MM.1S (cell line): ENCODE measurements around the gene C10orf95.

Experiments
- DNase-seq: peaks from one replicate; pipeline ENCODE4 v3.0.0-alpha.2; 2015
- H2AFZ ChIP-seq: fragments of 300-600 bp; sonication (generic); 2 replicates; pipeline ENCODE4 v1.6.0; 2016; ENCODE audit warnings: antibody characterized with exemption, low read length
- H3F3A ChIP-seq: fragments of 300-600 bp; sonication (generic); 2 replicates; pipeline ENCODE4 v1.6.1; 2016; ENCODE audit warnings: mild to moderate bottlenecking, antibody characterized with exemption, low read length, moderate library complexity, mixed read lengths; ENCODE audit not compliant: insufficient read depth
- H3K27ac ChIP-seq: fragments of 300-600 bp; sonication (generic); 2 replicates; pipeline ENCODE4 v1.5.1; 2016; ENCODE audit warnings: mild to moderate bottlenecking, low read length
- H3K27me3 ChIP-seq: fragments of 300-600 bp; sonication (generic); replicated peaks from 2 replicates; pipeline ENCODE4 v1.6.0; 2016; ENCODE audit warnings: low read length; ENCODE audit not compliant: insufficient read depth
- H3K36me3 ChIP-seq: fragments of 300-600 bp; sonication (generic); replicated peaks from 2 replicates; pipeline ENCODE4 v1.6.1; 2016; ENCODE audit warnings: mild to moderate bottlenecking, low read length, mixed read lengths; ENCODE audit not compliant: insufficient read depth
- H3K4me1 ChIP-seq: fragments of 300-600 bp; sonication (generic); 2 replicates; pipeline ENCODE4 v1.6.1; 2016; ENCODE audit warnings: low read length, mixed read lengths
- H3K4me2 ChIP-seq: fragments of 300-600 bp; sonication (generic); 2 replicates; pipeline ENCODE4 v1.6.0; 2016; ENCODE audit warnings: low read depth, low read length
- H3K4me3 ChIP-seq: fragments of 300-600 bp; sonication (generic); 2 replicates; pipeline ENCODE4 v1.5.1; 2016; ENCODE audit warnings: low read length, mixed read lengths
- H3K79me2 ChIP-seq: fragments of 300-600 bp; sonication (generic); 2 replicates; pipeline ENCODE4 v1.6.1; 2016; ENCODE audit warnings: mixed run types, low read length, mixed read lengths
- H3K9ac ChIP-seq: fragments of 300-600 bp; sonication (generic); 2 replicates; pipeline ENCODE4 v1.6.1; 2016; ENCODE audit warnings: low read length, mixed read lengths
- H3K9me2 ChIP-seq: fragments of 300-600 bp; sonication (generic); replicated peaks from 2 replicates; pipeline ENCODE4 v1.6.1; 2016; ENCODE audit warnings: mild to moderate bottlenecking, low read length, mixed read lengths; ENCODE audit not compliant: insufficient read depth
- H3K9me3 ChIP-seq: fragments of 300-600 bp; sonication (generic); replicated peaks from 2 replicates; pipeline ENCODE4 v1.6.1; 2016; ENCODE audit warnings: mild to moderate bottlenecking, low read length, mixed read lengths; ENCODE audit not compliant: insufficient read depth
- H4K20me1 ChIP-seq: fragments of 300-600 bp; sonication (generic); 2 replicates; pipeline ENCODE4 v1.6.1; 2016; ENCODE audit warnings: mild to moderate bottlenecking, low read length, moderate library complexity, mixed read lengths; ENCODE audit not compliant: insufficient read depth
- EZH2 ChIP-seq: fragments of 300-600 bp; sonication (generic); optimal IDR thresholded peaks from 2 replicates; pipeline ENCODE3; 2017; ENCODE audit warnings: low read depth, mild to moderate bottlenecking, antibody characterized with exemption, low read length, mixed read lengths
- EZH2phosphoT487 ChIP-seq: fragments of 300-600 bp; sonication (generic); IDR thresholded peaks from 2 replicates; pipeline ENCODE4 v1.6.1; 2018; ENCODE audit warnings: antibody characterized with exemption, low read length
- TF ChIP-seq, protein P1 (sequence below): fragments of 300-600 bp; sonication (generic); IDR thresholded peaks from 2 replicates; pipeline ENCODE4 v1.5.1; 2016; ENCODE audit warnings: antibody characterized with exemption, low read length, mixed read lengths

Gene C10orf95

DNA sequence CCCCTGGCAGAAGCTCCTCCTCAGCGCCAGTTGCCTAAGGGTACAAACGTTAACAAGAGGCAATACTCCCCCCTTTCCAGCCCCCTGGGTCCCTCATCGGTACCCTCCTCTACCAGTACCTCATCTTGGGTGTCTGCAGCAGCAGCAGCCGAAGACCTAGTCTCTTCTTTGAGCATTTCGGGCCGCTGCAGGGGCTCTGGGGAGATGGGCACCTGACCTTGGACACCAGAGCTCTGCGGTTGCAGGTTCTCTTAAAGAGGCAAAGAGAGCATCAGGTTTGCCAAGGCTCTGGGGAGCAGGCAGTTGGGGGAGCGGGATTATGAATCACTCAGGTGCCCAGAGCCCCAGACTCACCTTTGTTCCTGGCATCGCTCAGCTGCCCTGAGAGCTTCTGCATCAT lies 27.2 kb downstream of the C10orf95 start:
- peaks cover 14% of the 10 kb centered on the region for H3K4me1 ChIP-seq
- H4K20me1 ChIP-seq: no peaks in the 10 kb centered on the region
- H3K79me2 ChIP-seq: peaks cover 4% of the 10 kb centered on the region; the same call in 1 of the 2 replicates
- no peak overlapping the region for H3K4me2 ChIP-seq
- H3K27ac ChIP-seq: no peak overlapping the region
- no peak overlapping the region for H3K9ac ChIP-seq
- H3K27me3 ChIP-seq: no peaks in the 10 kb centered on the region
- H3K36me3 ChIP-seq: no peaks in the 10 kb centered on the region
- H2AFZ ChIP-seq: no peak overlapping the region
- no peak overlapping the region for H3K4me3 ChIP-seq
- DNase-seq: no peak
- TF ChIP-seq, protein P1, sequence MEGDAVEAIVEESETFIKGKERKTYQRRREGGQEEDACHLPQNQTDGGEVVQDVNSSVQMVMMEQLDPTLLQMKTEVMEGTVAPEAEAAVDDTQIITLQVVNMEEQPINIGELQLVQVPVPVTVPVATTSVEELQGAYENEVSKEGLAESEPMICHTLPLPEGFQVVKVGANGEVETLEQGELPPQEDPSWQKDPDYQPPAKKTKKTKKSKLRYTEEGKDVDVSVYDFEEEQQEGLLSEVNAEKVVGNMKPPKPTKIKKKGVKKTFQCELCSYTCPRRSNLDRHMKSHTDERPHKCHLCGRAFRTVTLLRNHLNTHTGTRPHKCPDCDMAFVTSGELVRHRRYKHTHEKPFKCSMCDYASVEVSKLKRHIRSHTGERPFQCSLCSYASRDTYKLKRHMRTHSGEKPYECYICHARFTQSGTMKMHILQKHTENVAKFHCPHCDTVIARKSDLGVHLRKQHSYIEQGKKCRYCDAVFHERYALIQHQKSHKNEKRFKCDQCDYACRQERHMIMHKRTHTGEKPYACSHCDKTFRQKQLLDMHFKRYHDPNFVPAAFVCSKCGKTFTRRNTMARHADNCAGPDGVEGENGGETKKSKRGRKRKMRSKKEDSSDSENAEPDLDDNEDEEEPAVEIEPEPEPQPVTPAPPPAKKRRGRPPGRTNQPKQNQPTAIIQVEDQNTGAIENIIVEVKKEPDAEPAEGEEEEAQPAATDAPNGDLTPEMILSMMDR: no peak
- TF ChIP-seq EZH2 (no peak), EZH2phosphoT487 (no peak)
- H3F3A ChIP-seq: peaks cover 22% of the 10 kb centered on the region
- H3K9me2 ChIP-seq: no peaks in the 10 kb centered on the region
- H3K9me3 ChIP-seq: no peaks in the 10 kb centered on the region

DNA sequence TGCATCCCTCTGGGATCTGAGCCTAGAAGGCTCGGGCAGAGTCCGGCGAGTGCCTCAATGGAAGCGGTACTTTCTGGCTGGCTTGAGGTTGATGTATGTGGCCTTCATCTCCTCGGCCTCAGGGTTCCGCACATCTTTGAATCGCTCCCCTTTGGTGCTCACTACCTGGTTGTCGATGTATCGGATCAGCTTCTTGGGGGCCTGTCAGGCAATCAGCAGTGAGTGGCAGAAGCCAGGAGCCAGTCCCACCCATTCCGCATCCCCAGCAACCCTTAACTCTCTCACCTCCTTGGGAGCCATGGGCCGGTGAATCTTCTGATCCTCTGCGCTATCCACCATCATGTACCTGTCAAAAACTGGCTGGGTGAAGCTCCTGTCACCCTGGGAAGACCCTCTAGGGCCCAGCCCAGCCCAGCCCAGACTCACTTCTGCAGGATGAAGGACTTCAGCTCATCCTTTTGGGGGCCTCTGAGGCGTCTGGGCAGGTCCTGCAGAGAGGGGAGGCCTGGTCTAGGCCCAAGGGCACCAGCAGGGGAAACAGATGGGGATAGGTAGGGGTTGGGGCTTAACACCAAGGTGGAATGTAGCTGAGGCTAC lies 27.9 kb downstream of the C10orf95 start:
- peaks cover 4% of the 10 kb centered on the region; the same call in 1 of the 2 replicates for H3K79me2 ChIP-seq
- H3K4me1 ChIP-seq: peaks cover 15% of the 10 kb centered on the region
- H3K27me3 ChIP-seq: no peaks in the 10 kb centered on the region; the same call in 1 of the 2 replicates
- no peak overlapping the region for H3K4me3 ChIP-seq
- DNase-seq: no peak
- no peak overlapping the region for H3K27ac ChIP-seq
- TF ChIP-seq EZH2phosphoT487 (no peak), EZH2 (no peak)
- TF ChIP-seq, protein P1: no peak
- H3K9me2 ChIP-seq: no peaks in the 10 kb centered on the region
- H3K9ac ChIP-seq: no peak overlapping the region
- no peak overlapping the region for H2AFZ ChIP-seq
- H4K20me1 ChIP-seq: no peaks in the 10 kb centered on the region
- no peaks in the 10 kb centered on the region for H3K36me3 ChIP-seq
- no peaks in the 10 kb centered on the region for H3K9me3 ChIP-seq
- peaks cover 22% of the 10 kb centered on the region for H3F3A ChIP-seq
- peak overlapping the region; percentile 100; the same call in 1 of the 2 replicates for H3K4me2 ChIP-seq

GRCh38 chr10:102422545-102423129 lies 28.7 kb downstream of the C10orf95 start:
- H3K4me1 ChIP-seq: peaks cover 15% of the 10 kb centered on the region
- DNase-seq: peak; percentile 84
- H3K27ac ChIP-seq: peak overlapping the region; percentile 74; the same call in 1 of the 2 replicates
- TF ChIP-seq EZH2 (no peak), EZH2phosphoT487 (no peak)
- TF ChIP-seq, protein P1: peak; percentile 89
- H2AFZ ChIP-seq: peak overlapping the region; percentile 84
- peak overlapping the region; percentile 80; the same call in 1 of the 2 replicates for H3K9ac ChIP-seq
- H3K9me3 ChIP-seq: no peaks in the 10 kb centered on the region
- H3K79me2 ChIP-seq: peaks cover 4% of the 10 kb centered on the region; the same call in 1 of the 2 replicates
- peak overlapping the region; percentile 86 for H3K4me3 ChIP-seq
- H3F3A ChIP-seq: peaks cover 22% of the 10 kb centered on the region
- peaks cover 2% of the 10 kb centered on the region; the same call in 1 of the 2 replicates for H3K27me3 ChIP-seq
- H3K36me3 ChIP-seq: no peaks in the 10 kb centered on the region
- no peaks in the 10 kb centered on the region for H4K20me1 ChIP-seq
- peak overlapping the region; percentile 100 for H3K4me2 ChIP-seq
- no peaks in the 10 kb centered on the region for H3K9me2 ChIP-seq
